GM12875 (cell line): ENCODE results near the gene ZNF705A.
"Not testable (repeated sequence)": the region's sequence is repeated elsewhere in the genome, so short reads cannot be mapped to it uniquely, and the experiment has no call there.

Experiments
- H3K4me3 ChIP-seq: one replicate; pipeline ENCODE4 v1.5.1; 2011; ENCODE audit warnings: low read depth, low read length, control low read depth
- TF ChIP-seq, protein P1 (sequence below): IDR thresholded peaks from 2 replicates; pipeline ENCODE4 v1.5.1; 2011; ENCODE audit warnings: low read depth, mild to moderate bottlenecking, control low read depth, inconsistent platforms, low read length, moderate library complexity, borderline replicate concordance; ENCODE audit not compliant: insufficient read depth

Gene ZNF705A

GRCh38 chr12:8156845-8157244 lies at the start of gene ZNF705A:
Gene ZNF705A, plus strand, starts transcription at chr12:8157015. Its CDS starts 15,611 bp downstream, at chr12:8172626.
- H3K4me3 ChIP-seq: no peak within 1 kb of the TSS
- TF ChIP-seq, protein P1, sequence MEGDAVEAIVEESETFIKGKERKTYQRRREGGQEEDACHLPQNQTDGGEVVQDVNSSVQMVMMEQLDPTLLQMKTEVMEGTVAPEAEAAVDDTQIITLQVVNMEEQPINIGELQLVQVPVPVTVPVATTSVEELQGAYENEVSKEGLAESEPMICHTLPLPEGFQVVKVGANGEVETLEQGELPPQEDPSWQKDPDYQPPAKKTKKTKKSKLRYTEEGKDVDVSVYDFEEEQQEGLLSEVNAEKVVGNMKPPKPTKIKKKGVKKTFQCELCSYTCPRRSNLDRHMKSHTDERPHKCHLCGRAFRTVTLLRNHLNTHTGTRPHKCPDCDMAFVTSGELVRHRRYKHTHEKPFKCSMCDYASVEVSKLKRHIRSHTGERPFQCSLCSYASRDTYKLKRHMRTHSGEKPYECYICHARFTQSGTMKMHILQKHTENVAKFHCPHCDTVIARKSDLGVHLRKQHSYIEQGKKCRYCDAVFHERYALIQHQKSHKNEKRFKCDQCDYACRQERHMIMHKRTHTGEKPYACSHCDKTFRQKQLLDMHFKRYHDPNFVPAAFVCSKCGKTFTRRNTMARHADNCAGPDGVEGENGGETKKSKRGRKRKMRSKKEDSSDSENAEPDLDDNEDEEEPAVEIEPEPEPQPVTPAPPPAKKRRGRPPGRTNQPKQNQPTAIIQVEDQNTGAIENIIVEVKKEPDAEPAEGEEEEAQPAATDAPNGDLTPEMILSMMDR: no peak

DNA sequence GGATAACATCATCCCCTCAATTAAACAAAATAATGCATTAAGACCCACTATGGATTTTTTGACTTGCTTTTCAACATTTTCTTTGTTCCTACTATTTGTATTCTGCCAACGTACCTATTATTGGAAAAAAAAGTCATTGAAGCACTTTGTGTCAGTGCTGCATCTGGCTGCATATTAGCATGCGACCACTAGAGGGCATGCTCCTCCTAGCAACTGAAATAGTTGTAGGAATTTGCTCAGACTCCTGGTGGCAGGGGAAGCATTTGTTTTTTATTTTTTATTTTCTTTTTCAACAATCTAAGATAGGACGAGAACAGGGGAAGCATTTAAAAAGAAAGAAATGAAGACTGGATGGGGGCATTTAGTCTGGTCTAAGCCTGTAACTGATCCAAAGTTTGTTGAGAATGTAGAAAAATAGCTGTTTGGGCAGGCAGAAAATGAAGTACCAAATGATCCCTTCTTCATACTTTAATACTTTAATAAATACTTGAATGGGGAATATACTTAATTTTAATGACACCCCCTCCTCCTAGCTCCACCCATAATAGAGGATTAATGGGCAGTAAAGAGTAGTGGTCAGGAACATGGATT lies 47.9 kb upstream of the ZNF705A start:
- H3K4me3 ChIP-seq: no peak overlapping the region

DNA sequence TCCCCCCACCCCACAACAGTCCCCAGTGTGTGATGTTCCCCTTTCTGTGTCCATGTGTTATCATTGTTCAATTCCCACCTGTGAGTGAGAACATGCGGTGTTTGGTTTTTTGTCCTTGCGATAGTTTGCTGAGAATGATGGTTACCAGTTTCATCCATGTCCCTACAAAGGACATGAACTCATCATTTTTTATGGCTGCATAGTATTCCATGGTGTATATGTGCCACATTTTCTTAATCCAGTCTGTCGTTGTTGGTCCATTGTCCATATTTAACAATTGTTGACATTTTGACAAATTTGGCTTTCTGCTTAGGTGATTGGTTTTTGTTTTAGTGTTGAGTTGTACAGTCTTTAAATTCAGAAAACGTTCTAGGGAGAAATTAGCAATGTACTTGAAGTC lies 43.7 kb upstream of the ZNF705A start:
- not testable (repeated sequence) for H3K4me3 ChIP-seq

More for the DNA sequence above, 47.9 kb upstream of the ZNF705A start:
- TF ChIP-seq, protein P1: peak; percentile 83

DNA sequence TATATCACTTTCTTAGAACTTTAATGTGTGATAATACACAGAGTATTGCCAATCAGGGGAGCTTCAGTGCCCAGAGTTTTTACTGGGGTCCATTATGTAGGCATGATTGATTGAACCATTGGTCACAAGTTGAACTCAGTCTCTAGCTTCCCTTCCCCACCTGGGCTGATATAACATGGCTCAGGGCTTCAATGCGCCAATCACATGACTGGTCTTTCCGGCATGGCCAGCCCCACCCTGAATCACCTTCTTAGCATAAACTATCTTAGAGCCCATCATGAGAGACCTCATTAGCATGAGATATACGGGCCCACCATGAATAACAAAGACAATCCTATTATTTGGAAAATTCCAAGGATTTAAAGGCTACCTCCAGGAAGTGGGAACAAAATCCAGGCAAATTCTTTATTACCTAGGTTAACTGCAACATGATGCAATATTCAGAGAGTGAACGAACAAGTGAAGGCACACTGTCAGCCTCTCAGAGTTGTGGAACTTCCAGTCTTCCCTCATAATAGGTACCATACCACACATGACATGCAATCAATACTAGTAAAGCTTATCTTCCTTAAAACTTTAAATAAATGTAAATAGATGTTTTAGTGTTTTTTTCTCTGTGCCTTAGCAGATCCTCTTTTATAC lies 36.6 kb upstream of the ZNF705A start:
- TF ChIP-seq, protein P1: no peak
- no peak overlapping the region for H3K4me3 ChIP-seq

- H3K4me3 ChIP-seq: peak within 1 kb of the TSS; percentile 1
- TF ChIP-seq, protein P1: no peak
Measured at GRCh38 chr12:8123124-8123912, 33.5 kb upstream of the ZNF705A start, which contains the start of gene CLEC4A. Gene CLEC4A, plus strand, starts transcription at chr12:8123617. Its CDS starts 262 bp downstream, at chr12:8123879.

GRCh38 chr12:8127138-8127537 lies 29.7 kb upstream of the ZNF705A start:
- TF ChIP-seq, protein P1: no peak
- H3K4me3 ChIP-seq: no peak overlapping the region

- H3K4me3 ChIP-seq: not testable (repeated sequence)
Measured at GRCh38 chr12:8133636-8134397, 23.0 kb upstream of the ZNF705A start.

GRCh38 chr12:8134398-8134930 lies 22.4 kb upstream of the ZNF705A start:
- H3K4me3 ChIP-seq: not testable (repeated sequence)

- not testable (repeated sequence) for H3K4me3 ChIP-seq
Measured at GRCh38 chr12:8141647-8142046, 15.2 kb upstream of the ZNF705A start.
